HT1080 (cell line): ENCODE measurements around the gene FGD1. TPM values are rescaled to one million over a fixed set of nuclear protein-coding genes. Genes with fewer than 3 reads are reported as not detected.

Experiments
- DNase-seq: peaks from one replicate; pipeline ENCODE4 v3.0.0-alpha.2; 2015; ENCODE audit warnings: low read depth
- total RNA-seq: library from RNA; depleted of rRNA; stranded (reverse); fragments of >200 nt; shearing (Covaris generic); gene quantifications from 2 replicates; pipeline ENCODE4 v1.2.3, GENCODE V29; 2014

Gene FGD1
- total RNA-seq, 1 experiment from 2014 or later, result 7.5 TPM

- DNase-seq, result peak; percentile 83
Observed at GRCh38 chrX:54473993-54474859, 21.8 kb downstream of the FGD1 start.

DNA sequence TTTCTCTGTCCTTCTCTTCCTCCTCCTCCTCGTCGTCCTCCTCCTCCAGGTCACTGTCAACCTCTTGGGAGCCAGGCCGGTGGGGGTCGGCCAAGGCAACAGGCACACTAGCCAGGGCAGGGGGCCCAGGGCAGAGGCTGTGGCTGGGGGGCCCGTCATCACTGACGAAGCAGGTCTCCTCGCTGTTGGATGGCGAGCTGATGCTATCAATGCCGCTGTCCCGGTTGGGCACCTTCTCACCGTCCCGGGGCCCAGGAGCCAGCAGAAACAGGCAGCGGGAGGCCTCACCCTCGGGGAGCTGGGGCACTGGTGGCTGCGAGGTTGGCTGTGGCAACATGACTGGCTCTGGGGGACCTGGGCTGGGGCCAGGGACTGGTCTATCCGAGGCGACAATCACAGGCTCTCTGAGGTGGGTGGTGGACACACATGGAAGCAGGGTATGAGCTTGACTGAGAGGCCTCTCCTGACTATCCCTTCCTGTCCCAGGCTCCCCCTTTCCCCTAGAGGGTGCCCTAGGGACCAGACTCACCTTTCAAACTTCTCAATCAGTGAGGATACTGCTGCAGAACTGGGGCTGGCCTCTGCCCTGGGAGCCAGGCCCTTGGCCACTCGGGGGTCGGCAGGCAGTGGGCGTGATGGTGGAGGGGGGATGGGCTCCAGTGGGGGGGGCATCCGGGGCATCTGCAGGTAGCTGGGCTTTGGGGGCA lies 25.8 kb downstream of the FGD1 start:
- no peak for DNase-seq

DNA sequence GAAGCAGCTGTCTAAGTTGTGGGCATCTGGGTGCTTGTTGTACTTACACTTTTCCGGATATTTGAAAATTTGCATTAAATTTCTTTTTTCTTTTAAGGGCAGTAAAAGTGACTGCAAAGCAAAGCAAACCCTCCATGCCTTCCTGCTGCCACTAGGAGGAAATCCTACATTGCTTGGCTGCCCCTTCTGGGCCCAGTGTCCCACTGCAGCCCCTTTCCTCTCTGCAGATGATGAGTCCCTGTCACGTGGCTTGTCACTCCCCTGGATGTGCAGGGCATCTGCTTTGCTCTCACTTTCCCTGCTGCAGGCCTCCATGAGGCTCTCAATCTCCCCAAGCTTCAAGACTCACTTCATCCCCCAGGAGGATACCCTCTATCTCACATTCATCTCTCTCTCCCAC lies 43.1 kb downstream of the FGD1 start:
- DNase-seq, result peak; percentile 23

- no peak for DNase-seq
Observed at GRCh38 chrX:54449929-54450328, 46.1 kb downstream of the FGD1 start.

- DNase-seq, result no peak
Observed at GRCh38 chrX:54447461-54447860, 48.6 kb downstream of the FGD1 start.

- no peak for DNase-seq
Observed at GRCh38 chrX:54446084-54446483, 50.0 kb downstream of the FGD1 start.

- DNase-seq, result no peak
Observed at GRCh38 chrX:54444752-54445151, 51.3 kb downstream of the FGD1 start.

GRCh38 chrX:54442790-54443189 lies 53.2 kb downstream of the FGD1 start:
- DNase-seq, result no peak

GRCh38 chrX:54439960-54440871 lies 55.8 kb downstream of the FGD1 start, which contains the start of gene TSR2:
Gene TSR2, plus strand, starts transcription at chrX:54440404. Its CDS starts 18 bp downstream, at chrX:54440422.
- peak; percentile 89 for DNase-seq

DNA sequence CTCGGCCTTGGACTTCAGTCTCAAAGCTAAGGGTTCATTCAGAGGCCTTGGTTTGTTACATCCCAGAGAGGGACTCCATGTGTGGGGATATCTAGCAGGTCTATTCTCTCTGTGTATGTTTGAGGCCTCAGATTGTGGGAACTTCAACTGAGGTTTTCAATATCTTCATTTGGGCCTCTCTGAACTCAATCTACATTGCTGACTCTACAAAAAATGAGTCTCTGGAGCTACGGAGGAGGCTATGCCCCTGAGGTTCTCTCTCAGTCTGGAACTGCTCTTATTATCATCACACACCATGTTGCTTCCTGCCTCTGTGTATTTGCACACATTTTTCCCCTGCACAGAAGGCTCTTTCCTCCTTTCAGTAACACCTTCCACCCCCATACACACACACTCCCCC lies 60.9 kb downstream of the FGD1 start:
- no peak for DNase-seq

DNA sequence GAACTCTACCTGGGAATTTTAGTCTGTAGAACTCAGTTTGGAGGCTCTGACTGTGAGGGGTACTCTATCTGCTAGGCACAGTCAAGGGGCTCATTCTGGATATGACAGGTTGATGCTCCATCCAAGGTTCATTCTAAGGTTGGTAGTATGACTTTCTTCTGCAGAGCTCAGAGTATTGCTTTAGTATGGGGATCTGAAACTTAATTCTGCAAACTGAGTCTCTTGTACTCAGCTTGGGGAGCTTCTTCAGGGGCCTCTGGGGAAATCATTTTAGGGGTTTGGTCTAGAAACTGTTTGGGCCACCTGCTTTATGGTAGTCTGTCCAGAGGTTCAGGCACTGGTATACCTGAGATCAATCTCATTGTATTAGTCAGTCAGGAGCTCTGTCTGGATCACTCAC lies 65.5 kb downstream of the FGD1 start:
- no peak for DNase-seq

DNA sequence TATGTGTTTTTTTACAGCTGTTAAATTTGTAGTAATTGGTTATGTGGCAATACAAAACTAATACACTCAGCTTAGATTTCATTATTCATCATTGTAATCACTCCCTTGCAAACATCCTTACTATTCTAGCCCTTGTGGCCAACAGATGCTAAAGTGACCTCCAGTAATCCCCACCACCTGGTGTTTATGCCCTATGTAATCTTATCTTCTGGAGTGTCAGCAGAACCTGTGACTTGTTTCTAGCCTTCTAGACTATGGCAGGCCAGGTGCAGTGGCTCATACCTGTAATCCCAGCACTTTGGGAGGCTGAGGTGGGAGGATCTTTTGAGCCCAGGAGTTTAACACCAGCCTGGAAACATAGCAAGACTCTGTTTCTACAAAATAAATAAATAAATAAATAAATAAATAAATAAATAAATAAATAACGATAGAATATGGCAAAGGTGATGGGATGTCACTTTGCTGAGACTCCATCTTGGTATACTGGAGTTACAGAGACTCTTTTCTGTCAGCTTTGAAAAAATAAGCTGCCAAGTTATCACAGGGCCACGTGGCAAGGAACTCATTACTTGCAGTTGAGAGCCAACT lies 68.1 kb downstream of the FGD1 start:
- no peak for DNase-seq

DNA sequence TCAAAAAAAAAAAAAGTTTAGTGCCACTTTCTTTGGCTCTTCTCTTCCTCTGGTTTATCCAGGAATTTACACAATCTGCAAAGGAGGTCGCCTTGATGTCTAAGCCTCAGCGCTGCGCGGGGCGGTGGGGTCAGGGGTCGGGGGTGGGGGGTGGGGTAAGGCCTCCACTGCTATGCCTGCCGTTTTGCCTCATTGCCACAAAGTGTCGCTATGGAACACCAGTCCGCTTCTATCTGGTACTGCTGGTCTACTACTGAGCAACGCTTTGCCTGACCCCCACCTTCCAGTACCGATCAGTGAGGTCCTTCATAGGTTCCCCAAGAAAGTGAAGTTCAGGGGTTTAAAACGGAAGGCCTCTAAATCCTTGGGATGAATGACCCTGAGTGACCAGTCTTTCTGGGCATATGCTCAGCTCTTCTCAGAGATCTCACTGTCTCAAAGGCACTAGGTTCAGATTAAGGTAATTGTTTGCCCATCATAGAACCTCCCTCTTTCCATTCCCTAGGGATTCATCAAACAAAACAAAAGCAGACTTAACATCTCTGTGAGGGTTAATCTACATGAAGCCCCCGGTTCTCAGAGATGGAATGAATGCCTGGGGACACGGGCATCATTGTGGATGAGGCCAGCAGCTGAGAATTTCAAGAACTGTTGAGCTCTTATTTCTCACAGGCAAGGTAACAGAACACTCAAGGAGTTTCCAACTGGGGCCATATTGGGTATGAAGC lies 72.7 kb downstream of the FGD1 start:
- no peak for DNase-seq

GRCh38 chrX:54422168-54422567 lies 73.9 kb downstream of the FGD1 start:
- no peak for DNase-seq

- no peak for DNase-seq
Observed at GRCh38 chrX:54419559-54420302, 76.3 kb downstream of the FGD1 start.

DNA sequence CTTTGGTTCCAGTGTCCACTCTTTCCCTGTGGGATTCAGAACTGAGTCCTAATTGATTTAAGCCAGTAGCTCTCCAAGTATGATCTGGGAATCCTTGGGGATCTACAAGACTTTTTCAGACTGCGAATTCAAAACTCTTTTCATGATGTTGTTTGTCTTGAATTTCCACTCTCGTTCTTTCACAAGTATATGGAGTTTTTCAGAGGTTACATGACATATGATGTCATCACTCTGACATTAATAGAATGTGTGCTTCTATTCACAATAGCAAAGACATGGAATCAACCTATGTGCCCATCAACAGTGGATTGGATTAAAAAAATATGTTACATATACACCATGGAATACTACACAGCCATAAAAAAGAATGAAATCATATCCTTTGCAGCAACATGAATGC lies 79.1 kb downstream of the FGD1 start:
- DNase-seq, result no peak

DNA sequence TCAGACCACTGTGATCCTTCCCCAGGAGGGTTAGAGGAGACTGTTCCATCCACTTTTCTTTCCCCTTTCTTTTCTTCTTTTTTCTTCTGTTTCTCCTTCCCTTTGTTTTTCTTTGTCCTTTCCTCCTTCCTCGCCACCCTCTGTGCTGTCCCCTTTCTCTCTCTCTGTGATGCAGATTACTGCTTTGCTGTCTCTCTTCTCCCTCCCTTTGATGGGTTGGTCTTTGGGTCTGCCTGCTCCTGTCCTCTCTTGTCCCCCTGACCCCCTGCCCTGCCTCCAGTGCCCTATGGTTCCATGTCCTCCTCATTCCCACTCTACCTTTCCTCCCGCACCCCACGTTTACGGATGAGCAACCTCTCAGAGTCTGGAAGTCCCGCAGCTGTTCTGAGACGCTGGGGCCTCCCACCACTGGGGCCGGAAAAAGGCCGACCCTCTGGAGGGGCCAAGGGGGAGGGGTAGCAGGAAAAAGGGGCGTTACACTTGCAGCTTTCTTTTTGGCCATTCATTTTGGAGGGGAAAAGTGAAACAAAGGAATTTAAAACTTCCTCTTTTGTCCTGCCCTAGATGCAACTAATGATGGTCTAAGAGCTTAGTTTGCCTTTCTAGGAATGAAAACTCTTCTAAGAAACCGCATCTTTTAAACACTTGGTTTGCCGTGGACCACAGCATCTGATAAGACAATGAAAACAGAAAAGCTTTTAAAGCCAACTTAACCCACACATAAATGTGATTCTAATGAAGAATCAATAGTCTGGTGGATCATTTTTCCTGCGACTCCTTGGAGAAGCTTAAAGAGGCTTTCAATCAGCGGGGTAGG lies 80.3 kb downstream of the FGD1 start:
- no peak for DNase-seq

- DNase-seq, result peak; percentile 1
Observed at GRCh38 chrX:54413753-54414152, 82.3 kb downstream of the FGD1 start.

DNA sequence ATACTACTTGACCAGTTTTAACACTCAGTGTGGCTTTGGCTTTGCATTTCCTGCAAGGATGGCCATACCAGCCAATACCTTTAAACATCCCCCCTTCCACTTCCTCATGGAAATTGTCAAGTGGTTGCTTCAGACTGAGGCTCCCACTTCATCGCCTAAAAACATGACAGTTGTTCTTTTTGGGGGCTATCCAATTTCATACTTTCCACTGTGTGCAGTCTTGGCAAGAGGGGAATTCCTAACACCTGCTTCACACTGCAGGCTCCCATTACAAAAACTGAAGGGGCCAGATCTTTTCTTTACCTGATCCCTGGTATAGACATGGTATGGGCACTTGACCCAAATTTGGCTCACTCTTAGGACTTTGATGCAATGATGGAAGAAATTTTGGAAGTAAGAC lies 84.3 kb downstream of the FGD1 start:
- DNase-seq, result no peak
